HG02970 (cell line): ENCODE data around the gene ANKRD62.
A peak's percentile ranks its signal among the peaks of the same experiment; 100 is the strongest.

Experiments used
- ATAC-seq: cut with Tn5 transposase; IDR thresholded peaks from one replicate; pipeline ENCODE4 v1.9.1; 2021; ENCODE audit warnings: mild to moderate bottlenecking, moderate library complexity, moderate number of reproducible peaks; ENCODE audit not compliant: unreplicated experiment, low FRiP score

ANKRD62 gene

DNA sequence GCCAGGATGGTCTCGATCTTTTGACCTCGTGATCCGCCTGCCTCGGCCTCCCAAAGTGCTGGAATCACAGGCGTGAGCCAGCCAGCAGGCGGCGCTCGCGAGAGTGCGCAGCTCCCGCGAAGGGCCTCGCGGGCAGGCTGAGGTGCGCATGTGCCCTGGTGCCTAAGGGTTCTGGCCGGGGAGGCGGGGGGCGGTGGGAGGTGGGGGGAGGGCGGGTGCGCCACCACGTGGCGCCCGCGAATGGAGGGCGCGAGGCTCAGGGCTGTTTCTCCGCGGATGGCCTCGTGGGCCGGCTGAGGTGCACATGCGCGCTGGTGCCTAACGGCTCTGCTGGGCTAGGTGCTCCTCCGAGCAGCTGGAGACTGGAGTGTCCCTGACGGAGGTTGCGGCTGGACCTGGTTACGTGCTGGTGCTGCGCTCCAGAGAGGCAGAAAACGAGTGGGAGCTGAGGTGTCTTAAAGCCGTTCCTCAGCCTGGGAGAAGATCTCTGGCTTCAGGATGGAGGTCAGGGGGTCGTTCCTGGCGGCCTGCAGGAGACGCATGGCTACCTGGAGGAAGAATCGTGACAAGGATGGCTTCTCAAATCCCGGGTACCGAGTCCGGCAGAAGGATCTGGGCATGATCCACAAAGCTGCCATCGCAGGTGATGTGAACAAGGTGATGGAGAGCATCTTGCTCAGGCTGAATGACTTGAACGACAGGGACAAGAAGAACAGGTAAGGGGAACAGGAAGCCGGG, at the start of gene ANKRD62:
Gene ANKRD62, plus strand, starts transcription at position 324 of the 738 bp plus-strand sequence. Its CDS starts 175 bp downstream, at position 499.
- no peak for ATAC-seq

DNA sequence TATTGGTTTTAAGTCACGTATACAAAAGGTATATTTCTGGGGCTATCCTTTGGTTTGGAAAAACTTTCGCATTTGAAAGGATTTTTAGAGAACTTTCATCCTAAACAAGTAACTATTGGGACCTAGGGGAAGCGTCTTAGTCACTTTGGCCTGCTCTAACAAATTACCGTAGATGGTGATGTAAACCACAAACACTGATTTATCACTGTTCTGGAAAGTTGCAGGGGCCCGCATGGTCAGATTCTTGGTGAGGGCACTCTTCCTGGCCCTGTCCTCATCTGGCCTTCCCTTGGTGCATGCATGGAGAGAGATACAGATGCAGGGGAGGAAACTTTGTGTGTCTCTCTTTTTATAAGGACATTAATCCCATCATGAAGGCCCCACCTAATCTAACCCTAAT, 49.1 kb upstream of the ANKRD62 start:
- no peak for ATAC-seq

DNA sequence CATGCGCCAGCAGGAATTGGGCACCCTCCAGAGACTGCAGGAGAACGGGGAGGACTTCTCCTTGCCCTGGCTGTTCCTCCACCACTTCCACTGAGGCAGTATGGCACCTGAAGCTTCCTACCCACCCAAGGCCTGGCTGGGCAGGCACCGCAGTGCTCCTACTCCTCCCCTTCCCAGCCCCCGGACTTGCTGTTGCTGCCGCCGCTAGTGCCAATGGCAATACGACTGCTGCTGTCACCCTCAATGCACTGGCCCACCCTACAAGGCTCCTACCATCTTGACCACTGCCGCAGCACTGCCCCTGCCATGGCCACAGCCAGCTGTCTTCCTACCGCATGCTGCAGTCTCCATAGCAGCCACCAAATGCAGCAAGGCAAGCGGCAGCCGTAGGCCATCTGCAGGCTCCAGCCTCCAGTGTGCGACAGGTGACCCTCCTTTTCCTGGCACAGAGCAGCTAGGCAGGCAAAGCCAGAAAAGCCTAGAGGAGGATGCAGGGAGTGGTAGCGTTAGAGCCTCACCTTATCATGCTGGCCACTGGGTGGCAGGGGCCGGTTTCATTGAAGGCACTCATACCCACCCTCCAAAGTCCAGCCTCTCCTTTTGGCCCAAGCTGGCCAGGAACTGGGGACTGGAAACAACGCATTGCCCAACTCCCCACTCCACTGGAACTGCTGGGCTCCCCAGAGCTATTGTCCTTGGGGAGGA, 47.4 kb upstream of the ANKRD62 start:
- ATAC-seq = no peak

DNA sequence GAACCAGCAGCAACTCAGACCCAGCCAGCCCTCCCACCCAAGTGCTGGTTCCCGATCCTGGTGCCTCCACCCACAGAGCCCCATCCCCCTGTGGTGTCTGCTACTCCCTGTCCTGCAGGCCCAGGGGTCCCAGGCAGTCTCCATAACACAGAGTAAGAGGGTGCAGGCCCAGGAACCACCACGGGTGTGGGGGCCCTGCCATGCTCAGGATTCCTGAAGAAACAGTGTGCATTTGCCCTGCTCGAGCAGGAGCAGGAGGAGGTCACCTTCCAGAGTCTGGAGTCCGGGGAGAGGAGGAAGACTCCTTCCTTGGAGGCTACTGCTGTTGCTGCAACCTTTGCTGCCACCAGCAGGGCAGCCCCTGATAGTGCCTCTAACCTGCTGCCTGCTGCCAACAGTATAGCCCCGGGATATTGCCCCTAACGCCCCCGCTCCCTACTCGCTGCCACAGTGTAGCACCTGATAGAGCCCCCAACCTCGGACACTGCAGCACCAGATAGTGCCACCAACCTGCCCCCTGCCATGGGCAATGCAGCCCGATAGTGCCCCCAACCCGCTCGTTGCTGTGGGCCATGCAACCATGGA, 46.8 kb upstream of the ANKRD62 start:
- ATAC-seq = no peak

DNA sequence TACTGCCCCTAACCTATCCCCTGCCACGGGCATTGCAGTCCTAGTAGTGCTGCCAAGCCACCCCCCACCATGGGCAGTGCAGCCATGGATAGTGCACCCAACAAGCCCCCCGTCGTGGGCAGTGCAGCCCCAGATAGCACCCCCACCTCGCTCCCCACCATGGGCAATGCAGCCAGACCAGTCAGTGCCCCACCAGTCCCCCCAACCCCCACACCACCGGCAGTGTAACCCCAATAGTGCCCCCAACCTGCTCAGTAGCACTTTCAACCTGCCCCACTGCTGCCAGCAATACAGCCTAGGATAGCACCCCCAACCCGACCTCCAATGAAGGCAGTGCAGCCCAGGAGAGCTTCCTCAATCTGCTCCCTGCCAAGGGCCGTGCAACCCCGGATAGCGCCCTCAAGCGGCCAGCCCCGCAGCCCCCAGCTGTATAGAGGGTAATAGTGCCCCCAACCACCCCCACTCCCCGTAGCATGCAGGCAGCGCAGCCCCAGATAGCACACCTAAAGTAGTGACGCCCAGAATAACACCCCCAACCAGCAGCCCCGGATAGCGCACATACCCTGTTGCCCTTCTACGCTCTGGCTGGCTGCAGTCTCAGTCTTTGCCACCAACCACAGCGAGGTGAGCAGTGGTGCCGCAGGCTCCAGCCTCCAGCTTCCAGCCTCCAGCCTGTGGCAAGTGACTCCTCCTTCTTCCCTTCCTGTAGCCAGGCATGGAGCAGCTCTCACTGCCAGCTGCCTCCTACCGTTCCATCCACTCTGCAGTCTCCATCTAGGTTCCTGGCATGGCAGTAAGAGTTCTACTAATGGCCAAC, 45.4 kb upstream of the ANKRD62 start:
- no peak for ATAC-seq

DNA sequence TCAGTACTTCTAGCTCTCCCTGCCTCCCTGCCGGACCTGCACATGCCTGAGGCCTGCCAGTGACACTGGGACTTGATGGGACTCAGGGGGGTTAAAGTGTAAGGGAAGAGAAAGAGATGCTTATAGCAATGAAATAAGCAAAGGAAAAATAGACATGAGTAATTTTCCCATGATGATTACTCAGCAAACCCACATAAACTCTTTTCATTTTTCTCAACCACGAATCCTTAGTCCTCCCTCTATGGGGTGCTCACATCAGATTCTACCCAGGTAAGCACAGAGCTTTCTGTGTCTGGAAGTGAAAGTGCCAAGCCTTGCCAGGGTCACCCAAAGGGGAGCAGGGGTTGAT, 44.8 kb upstream of the ANKRD62 start:
- no peak for ATAC-seq

DNA sequence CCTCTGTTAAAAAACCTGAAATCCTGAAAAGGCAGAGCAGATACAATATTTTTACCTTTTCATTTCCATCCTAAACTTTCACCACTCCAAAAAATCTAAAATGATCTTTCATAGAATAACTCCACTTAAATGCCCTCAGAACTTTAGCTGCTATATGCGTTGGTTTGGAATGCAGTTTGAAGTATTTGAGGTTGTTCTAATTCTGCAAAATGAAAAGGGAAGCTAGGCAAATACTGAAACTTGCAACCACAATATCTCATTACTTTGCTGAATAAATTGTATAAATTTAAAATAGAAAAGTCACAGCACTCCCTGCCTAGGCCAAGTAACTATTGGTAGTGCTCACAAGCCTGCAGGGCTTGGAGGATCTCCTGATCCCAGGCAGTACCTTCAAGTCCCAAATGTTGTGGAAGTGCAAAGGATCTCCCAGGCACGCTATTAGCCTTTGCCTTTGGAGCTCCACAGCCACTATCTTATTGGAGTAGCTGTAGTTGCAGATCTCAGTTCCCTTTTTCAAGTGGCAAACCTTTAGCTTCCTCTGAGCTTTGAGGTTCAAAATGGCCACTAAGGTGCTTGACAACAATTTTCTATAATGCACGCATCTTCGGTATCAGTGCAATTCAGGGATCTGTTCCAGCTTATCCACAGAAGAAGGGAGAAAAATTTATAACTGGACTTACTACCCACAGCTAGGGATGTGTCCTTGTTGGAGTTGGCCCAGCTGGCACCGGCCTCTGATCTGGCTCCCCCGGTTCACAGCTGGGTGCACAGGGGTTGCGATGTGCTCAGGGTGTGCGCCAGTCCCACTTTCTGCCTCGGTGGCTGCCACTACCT, 43.4 kb upstream of the ANKRD62 start:
- ATAC-seq = peak; percentile 67

DNA sequence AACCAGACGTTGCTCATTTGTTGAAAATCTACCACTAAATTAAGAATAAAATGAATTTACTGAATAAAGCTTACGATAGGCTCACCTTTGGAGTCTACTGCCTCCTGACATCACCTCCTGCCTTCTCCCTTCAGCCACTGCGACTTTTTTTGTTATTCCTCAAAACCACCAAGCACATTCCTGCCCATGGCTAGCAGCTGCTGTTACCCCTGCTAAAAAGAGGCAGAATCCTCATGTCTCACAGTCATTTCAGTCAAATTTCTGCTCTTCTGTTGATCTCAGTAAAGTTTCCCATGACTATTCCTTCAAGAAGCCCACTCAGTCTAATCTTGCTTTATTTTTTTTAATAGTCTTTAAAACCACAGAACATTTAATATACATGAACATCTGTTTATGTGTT, 40.8 kb upstream of the ANKRD62 start:
- ATAC-seq = no peak

DNA sequence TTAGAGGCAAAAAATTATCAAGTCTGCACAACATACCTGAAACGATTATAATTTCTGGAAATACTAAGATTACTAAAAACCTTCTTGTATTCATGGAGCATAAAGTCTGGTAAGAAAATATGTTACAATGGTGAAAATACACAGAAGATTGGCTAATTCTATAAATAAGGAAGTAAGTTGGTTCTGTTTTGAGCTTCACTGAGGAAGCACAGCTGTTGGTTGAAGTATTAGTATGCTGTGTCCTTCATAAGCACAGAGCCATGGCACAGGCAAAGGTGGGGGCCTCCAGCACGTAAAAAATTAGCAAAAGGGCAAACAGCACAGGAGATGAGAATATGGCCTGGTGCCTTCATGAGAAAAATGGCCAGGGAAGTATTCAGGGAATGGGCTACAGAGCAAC, 40.4 kb upstream of the ANKRD62 start:
- ATAC-seq = no peak

DNA sequence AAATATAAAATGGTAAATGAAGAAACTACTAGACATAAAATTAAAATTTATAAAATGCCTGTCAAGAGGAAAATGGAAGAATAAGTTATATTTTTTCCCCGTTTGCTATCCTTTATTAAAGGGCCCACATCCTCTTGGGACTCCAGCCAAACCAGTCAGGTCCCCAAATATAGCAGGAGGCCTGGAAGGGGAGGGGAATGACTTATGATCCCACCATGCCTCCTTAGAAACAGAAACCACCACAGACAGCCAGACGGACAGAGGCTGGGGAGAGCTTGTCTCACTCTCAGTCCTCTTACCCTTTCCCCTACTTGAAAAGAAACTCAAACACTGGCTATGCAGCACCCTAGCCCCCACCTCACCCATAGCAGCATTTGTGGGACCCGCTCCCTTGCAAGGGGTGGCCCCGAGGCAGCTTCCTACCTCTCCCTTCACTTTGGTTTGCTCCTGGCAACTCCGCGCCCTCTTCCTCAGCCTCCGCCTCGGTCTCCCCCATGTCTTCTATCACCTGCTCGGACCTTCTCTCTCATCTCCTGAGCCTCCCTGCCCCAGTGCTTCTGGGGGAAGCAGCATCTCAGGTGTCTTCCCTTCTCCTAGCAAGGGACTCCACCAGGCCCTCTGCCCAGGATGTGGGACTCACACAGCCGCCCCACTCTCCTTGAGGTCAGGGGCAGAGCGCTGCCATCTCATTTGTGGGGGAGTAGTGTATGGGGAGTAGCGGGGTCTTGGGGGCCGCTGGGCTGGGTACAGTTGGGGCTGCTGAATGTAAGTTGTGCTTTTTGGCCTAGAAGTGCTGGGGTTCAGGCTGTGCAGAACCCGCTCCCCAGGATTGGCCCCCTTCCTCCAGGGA, 37.4 kb upstream of the ANKRD62 start:
- ATAC-seq = no peak

DNA sequence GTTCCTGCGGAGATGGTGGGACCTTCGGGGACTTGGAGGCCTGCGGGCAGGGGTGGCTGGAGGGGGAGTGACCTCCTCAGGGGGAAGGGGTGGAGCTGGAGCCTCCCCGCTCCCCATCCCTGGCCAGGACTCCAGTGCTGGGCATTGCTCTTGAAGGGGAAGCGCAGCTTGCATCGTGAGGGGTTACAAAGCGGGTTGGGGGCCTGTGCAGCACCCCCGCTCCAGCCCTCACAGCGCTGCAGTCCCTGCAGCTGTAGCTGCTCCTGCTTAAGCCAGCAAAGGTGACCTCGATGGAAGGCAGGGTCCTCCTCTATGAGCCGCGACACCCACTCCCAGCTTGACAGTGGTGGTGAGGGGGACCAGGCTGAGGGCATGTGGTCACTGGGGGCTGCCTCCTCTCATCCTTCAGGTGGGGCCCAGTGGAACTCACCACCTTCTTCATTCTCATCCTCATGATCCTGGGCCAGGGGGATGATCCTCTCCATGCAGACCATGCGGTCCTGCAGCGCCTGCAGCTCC, 36.7 kb upstream of the ANKRD62 start:
- ATAC-seq = no peak

DNA sequence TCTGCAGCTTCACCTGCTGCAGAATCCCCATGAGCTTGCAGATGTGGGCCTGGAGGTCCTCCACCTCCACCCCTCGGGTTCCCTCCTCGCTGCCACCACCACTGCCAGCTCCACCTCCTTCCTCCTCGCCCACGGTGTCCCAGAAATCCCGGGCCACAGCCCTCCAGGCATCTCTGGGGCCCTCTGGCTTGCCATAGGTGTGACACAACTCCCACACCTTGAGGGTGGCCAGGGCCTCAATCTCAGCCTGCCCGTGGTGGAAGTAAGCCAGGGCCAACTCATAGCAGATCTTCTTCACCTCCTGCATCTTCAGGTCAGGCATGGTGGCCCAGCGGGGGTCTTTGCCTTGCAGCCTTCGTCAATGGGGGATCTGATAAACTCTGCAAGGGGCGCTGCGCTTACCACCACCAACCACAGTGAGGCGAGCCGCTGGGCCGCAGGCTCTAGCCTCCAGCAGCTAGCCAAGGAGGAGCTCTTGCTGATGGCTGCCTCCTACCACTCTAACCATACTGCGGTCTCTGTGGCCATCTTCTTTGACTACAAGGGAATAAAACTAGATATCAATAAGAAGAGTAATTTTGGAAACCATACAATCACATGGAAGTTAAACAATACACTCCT, 36.1 kb upstream of the ANKRD62 start:
- no peak for ATAC-seq

DNA sequence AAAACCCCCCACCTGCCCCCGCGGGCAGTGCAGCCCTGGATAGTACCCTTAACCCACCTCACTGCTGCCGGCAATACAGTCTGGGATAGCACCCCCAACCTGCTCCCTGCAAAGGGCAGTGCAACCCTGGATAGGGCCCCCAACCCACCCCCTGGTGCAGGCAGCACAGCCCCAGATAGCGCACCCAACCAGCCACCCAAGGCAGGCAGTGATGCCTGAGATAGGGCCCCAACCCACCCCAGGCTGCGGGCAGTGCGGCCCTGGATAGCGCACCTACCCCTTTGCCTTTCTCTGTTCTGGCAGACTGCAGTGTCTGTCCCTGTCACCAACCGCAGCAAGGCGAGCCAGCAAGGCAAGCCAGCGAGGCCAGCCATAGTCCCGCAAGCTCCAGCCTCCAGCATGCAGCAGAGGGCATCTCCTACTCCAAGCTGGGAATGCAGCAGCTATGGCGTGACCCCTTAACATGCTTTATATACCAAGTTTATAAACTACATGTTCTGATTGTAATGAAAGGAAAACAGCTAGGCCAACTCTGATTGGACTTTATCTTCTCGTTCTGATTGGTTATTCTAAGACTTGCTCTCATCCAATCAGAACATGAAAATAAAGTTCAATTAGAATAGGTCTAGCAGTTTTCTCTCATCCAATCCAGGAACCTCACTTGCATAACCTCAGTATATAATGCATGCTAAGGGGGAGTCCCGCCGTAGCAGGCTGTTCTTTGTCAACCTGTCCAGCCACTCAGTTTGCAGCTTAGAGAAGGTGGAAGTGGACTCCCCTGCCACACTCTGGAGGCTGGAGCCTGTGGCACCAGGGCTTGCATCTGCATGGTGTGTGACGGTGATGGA, 34.1 kb upstream of the ANKRD62 start:
- ATAC-seq = no peak

DNA sequence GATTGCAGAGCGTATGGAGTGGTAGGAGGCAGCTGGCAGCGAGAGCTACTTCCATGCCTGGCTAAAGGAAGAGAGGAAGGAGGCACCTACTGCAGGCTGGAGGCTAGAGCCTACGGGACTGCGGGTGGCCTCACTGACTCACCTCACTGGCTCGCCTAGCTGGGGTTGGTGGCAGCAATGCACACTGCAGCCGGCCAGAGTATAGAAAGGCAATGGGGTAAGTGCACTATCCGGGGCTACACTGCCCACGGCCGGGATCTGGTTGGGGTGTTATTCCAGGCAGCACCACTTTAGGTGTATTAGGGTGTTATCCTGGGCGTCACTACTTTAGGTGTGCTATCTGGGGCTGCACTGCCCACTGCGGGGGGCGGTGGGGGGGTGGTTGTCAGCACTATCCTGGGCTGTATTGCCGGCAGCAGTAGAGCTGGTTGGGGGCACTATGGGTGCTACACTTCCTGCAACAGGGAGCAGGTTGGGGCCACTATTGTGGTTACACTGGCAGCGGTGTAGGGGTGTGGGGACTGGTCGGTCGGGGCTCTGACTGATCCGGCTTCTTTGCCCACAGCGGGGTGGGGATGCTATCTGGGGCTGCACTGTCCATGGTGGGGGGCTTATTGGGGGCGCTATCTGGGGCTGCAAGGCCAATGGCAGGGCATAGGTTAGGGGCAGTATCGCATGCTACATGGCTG, 33.3 kb upstream of the ANKRD62 start:
- no peak for ATAC-seq

DNA sequence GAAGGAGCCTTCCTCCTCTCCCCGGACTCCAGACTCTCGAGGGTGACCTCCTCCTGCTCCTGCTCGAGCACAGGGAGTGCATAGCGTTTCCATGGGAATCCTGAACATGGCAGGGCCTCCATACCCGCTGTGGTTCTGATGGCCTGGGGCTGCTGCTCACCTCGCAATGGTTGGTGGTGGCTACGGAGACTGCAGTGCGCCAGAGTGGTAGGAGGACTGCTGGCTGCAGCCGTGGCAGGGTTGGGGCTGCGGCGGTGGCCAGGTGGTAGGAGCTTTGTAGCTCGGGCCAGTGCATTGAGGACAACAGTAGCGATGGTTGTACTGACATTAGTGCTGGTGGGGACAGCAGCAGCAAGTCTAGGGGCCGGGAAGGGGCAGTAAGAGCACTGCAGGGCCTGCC, 32.0 kb upstream of the ANKRD62 start:
- ATAC-seq = no peak

DNA sequence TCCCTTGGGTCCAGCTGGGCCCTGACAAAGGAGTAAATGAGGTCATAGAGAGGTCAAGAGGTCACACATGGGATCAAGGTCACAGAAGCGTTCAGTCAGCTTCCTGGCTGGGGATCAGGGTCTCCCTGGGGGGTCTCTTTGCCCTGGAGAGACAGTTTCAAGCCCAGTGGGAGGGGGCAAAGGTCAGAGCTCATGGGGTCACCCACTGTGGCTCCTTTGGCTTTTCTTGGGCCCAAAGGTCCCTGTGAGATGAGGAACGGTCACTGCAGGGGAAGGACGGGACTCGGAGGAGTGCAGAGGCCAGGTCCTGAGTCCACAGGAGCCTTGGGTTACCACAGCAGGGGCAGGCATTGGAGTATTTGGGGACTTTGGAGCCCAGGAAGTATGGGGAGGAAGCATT, 30.7 kb upstream of the ANKRD62 start:
- no peak for ATAC-seq

DNA sequence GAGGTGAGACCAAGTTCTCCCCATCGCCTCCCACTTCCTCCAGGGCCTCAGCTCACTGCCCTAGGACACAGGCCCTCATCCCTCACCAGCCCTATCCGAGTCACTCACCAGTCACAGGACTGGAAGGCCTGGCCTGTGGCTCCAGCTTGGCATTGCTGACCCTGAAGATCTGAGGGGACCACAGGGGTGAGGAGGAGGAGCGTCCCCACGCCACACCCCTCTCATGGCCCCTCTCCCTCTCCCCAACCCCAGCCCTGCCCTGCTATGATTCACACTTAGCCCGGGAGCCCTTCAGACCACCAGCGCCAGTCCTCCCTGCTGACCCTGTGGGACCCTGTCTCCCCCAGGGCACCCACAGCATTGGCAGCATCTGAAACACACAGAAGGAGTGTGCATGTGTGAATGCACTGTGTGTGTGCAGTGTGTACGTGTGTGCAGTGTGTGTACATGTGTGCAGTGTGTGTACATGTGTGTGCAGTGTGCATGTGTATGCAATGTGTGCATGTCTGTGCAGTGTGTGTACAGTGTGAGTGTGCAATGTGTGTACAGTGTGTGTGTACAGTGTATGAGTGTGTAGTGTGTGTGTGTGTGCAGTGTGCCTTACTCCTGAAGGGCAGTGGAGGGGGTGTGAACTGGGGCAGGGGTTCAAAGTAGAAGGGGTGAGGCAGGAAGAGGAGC, 29.4 kb upstream of the ANKRD62 start:
- ATAC-seq = no peak
